ENCODE measurements around the gene TANC1. TPM values are rescaled to one million over a fixed set of nuclear protein-coding genes. Genes with fewer than 3 reads are reported as not detected.
A peak's percentile ranks its signal among the peaks of the same experiment; 100 is the strongest.

TANC1 gene
- total and polyA plus RNA-seq, 7 donors: 3.6 to 74.5 (median 47.0) TPM

- 44 to 64% methylated on average over 2 of the region's 2 CpGs for WGBS, 2 donors
- DNase-seq: no peak
- Histone ChIP-seq H3K27ac (peak overlapping the region; percentile 38 to 75 (median 59)), H3K36me3 (no peaks in the 10 kb centered on the region), H3K27me3 (no peaks in the 10 kb centered on the region), H3K4me3 (no peak overlapping the region), H3K4me1 (peaks cover 0 to 58% (median 47%) of the 10 kb centered on the region in 4 donors), H3K9me3 (no peaks in the 10 kb centered on the region)
- intact Hi-C loops (cut with DNase I): no loop called here
- no peak for TF ChIP-seq POLR2A (IDR thresholded peaks at IDR 0.05)
- TF ChIP-seq POLR2AphosphoS5 (IDR thresholded peaks at IDR 0.05): no peak
- TF ChIP-seq EP300 (IDR thresholded peaks at IDR 0.05): no peak
- TF ChIP-seq, protein P1, sequence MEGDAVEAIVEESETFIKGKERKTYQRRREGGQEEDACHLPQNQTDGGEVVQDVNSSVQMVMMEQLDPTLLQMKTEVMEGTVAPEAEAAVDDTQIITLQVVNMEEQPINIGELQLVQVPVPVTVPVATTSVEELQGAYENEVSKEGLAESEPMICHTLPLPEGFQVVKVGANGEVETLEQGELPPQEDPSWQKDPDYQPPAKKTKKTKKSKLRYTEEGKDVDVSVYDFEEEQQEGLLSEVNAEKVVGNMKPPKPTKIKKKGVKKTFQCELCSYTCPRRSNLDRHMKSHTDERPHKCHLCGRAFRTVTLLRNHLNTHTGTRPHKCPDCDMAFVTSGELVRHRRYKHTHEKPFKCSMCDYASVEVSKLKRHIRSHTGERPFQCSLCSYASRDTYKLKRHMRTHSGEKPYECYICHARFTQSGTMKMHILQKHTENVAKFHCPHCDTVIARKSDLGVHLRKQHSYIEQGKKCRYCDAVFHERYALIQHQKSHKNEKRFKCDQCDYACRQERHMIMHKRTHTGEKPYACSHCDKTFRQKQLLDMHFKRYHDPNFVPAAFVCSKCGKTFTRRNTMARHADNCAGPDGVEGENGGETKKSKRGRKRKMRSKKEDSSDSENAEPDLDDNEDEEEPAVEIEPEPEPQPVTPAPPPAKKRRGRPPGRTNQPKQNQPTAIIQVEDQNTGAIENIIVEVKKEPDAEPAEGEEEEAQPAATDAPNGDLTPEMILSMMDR (IDR thresholded peaks at IDR 0.05): no peak
These were observed 104.4 kb downstream of the TANC1 start for GRCh38 chr2:159072795-159073194.

- peak overlapping the region; percentile 38 to 75 (median 59) for H3K27ac ChIP-seq
- 22 to 70% methylated on average over 2 of the region's 2 CpGs for WGBS, 2 donors
- peaks cover 0 to 58% (median 45%) of the 10 kb centered on the region in 4 donors for H3K4me1 ChIP-seq
These were observed 104.8 kb downstream of the TANC1 start for GRCh38 chr2:159073256-159073655.

GRCh38 chr2:159074605-159075004, 106.2 kb downstream of the TANC1 start:
- intact Hi-C loops (cut with DNase I): no loop called here
- Histone ChIP-seq H3K36me3 (no peaks in the 10 kb centered on the region), H3K4me3 (no peak overlapping the region), H3K4me1 (peaks cover 0 to 47% (median 32%) of the 10 kb centered on the region in 4 donors), H3K9me3 (no peaks in the 10 kb centered on the region), H3K27me3 (no peaks in the 10 kb centered on the region), H3K27ac (no peak overlapping the region)
- no peak for DNase-seq
- 95 to 98% methylated on average over 7 of the region's 7 CpGs for WGBS, 2 donors
- TF ChIP-seq, protein P1 (IDR thresholded peaks at IDR 0.05): no peak
- TF ChIP-seq POLR2A (IDR thresholded peaks at IDR 0.05): no peak
- TF ChIP-seq EP300 (IDR thresholded peaks at IDR 0.05): no peak
- TF ChIP-seq POLR2AphosphoS5 (IDR thresholded peaks at IDR 0.05): no peak

More at GRCh38 chr2:159073256-159073655, 104.8 kb downstream of the TANC1 start:
- DNase-seq: no peak
- Histone ChIP-seq H3K27me3 (no peaks in the 10 kb centered on the region), H3K4me3 (no peak overlapping the region), H3K9me3 (no peaks in the 10 kb centered on the region), H3K36me3 (no peaks in the 10 kb centered on the region)
- TF ChIP-seq POLR2A (IDR thresholded peaks at IDR 0.05): no peak
- TF ChIP-seq EP300 (IDR thresholded peaks at IDR 0.05): no peak
- TF ChIP-seq, protein P1 (IDR thresholded peaks at IDR 0.05): no peak
- TF ChIP-seq POLR2AphosphoS5 (IDR thresholded peaks at IDR 0.05): no peak
- intact Hi-C loops (cut with DNase I): no loop called here

- H3K4me1 ChIP-seq: peaks cover 0 to 44% (median 31%) of the 10 kb centered on the region in 4 donors
- no peaks in the 10 kb centered on the region for H3K36me3 ChIP-seq
- no peak for TF ChIP-seq POLR2AphosphoS5 (IDR thresholded peaks at IDR 0.05)
- no peak for DNase-seq
- intact Hi-C loops (cut with DNase I): no loop called here
- H3K9me3 ChIP-seq: no peaks in the 10 kb centered on the region
- WGBS, 2 donors: 69 to 91% methylated on average over 1 of the region's 1 CpG
- H3K27ac ChIP-seq: no peak overlapping the region
- H3K27me3 ChIP-seq: no peaks in the 10 kb centered on the region
- H3K4me3 ChIP-seq: no peak overlapping the region
These were observed 107.3 kb downstream of the TANC1 start for GRCh38 chr2:159075727-159076126.

DNA sequence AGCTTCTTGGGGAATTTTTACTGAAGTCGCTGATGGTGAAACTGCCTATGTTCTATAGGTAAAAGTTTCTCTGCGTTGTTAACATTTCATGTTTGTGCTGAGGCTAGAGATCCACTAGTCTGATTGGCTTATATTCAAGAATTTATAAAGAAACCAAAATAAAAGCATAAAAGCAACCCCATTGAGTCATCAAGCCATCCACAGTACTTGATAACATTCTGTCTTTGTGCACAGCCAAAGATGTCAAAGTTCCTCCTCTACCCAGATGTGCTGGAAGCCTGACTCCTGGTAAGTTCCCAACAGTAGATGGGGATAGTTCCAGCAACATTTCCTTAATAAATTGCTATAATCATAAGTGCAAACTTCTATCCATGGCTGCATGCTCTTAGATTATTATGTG, 107.8 kb downstream of the TANC1 start:
- Histone ChIP-seq H3K27me3 (no peaks in the 10 kb centered on the region), H3K4me1 (peaks cover 0 to 42% (median 30%) of the 10 kb centered on the region in 4 donors), H3K9me3 (no peaks in the 10 kb centered on the region), H3K36me3 (no peaks in the 10 kb centered on the region), H3K4me3 (no peak overlapping the region), H3K27ac (no peak overlapping the region)
- intact Hi-C loops (cut with DNase I): no loop called here
- no peak for TF ChIP-seq POLR2AphosphoS5 (IDR thresholded peaks at IDR 0.05)
- no peak for TF ChIP-seq EP300 (IDR thresholded peaks at IDR 0.05)
- no peak for TF ChIP-seq POLR2A (IDR thresholded peaks at IDR 0.05)
- TF ChIP-seq, protein P1 (IDR thresholded peaks at IDR 0.05): no peak
- no peak for DNase-seq
- WGBS, 2 donors: 65 to 73% methylated on average over 2 of the region's 2 CpGs

All from sigmoid colon (tissue), 7 donors.